ENCODE measurements around the gene ANKRD12. TPM values are rescaled to one million over a fixed set of nuclear protein-coding genes. Genes with fewer than 3 reads are reported as not detected.

ANKRD12 gene
- total RNA-seq, 1 donor from 2014 or later, result 8.5 TPM

DNA sequence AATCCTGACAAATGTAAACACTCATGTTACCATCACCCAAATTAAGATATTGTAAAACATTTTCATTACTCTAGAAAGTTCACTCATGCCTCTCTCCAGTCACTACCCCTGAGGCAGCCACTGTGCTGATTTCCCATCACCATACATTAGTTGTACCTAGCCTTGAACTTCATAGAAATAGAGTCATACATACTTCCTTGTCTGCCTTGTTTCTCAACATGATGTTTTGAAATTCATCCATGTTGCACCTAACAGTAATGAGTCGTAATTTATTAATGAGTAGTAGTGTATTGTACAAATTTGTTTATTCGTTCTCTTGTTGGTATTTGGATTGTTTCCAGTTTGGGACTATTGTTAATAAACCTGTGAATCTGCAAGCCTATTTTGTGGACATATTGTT, 149.0 kb downstream of the ANKRD12 start:
- no peak overlapping the region for H3K4me3 ChIP-seq (ENCODE audit: low read depth, low read length)
- TF ChIP-seq CTCF (conservative IDR thresholded peaks at IDR 0.05; ENCODE audit: low read depth, low read length), result no peak
- no peak for DNase-seq (ENCODE audit: low read depth)

- H3K4me3 ChIP-seq (ENCODE audit: low read depth, low read length), result no peak overlapping the region
- no peak for DNase-seq (ENCODE audit: low read depth)
- no peak for TF ChIP-seq CTCF (conservative IDR thresholded peaks at IDR 0.05; ENCODE audit: low read depth, low read length)
Measured at GRCh38 chr18:9287036-9287435, 150.5 kb downstream of the ANKRD12 start.

DNA sequence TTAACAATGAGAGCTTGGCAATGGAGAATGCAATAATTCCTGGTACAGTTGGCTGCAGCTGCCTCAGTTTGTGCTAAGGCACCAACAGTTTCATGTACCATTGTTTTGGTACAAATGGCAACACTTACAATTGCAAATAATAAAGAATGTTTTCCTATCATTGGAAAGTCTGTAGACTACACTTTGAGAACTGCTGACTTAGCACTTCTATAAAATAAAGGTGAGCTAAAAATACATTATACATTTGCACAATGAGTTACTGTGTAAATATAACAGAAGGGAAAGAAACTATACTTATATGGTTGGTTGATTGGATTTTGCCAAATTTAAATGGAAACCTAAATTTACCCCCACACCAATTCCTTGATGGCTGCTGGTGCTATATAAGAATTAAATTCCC, 153.1 kb downstream of the ANKRD12 start:
- no peak for TF ChIP-seq CTCF (conservative IDR thresholded peaks at IDR 0.05; ENCODE audit: low read depth, low read length)
- DNase-seq (ENCODE audit: low read depth), result no peak

DNA sequence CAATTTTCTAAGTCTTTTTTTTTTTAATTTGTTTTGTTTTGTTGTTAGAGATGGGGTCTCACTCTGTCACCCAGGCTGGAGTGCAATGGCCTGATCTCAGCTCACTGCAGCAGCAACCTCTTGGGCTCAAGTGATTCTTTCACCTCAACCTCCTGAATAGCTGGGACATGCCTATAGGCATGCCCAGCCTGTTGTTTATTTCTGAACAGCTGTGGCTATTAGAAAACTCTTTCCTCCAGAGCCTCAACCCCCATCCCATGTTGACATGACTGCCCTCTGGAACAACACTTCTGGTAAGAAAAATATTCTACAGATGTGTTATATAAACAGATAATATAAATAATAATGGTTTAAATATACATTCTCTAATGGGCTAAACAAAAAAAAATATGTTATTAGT, 153.6 kb downstream of the ANKRD12 start:
- no peak for TF ChIP-seq CTCF (conservative IDR thresholded peaks at IDR 0.05; ENCODE audit: low read depth, low read length)
- no peak overlapping the region for H3K4me3 ChIP-seq (ENCODE audit: low read depth, low read length)

More for the DNA sequence above, 153.1 kb downstream of the ANKRD12 start:
- H3K4me3 ChIP-seq (ENCODE audit: low read depth, low read length), result no peak overlapping the region

GRCh38 chr18:9292047-9292446, 155.5 kb downstream of the ANKRD12 start:
- no peak overlapping the region for H3K4me3 ChIP-seq (ENCODE audit: low read depth, low read length)
- no peak for TF ChIP-seq CTCF (conservative IDR thresholded peaks at IDR 0.05; ENCODE audit: low read depth, low read length)
- DNase-seq (ENCODE audit: low read depth), result no peak

More for the DNA sequence above, 153.6 kb downstream of the ANKRD12 start:
- DNase-seq (ENCODE audit: low read depth), result no peak

GRCh38 chr18:9293948-9294347, 157.4 kb downstream of the ANKRD12 start:
- no peak overlapping the region for H3K4me3 ChIP-seq (ENCODE audit: low read depth, low read length)
- no peak for TF ChIP-seq CTCF (conservative IDR thresholded peaks at IDR 0.05; ENCODE audit: low read depth, low read length)
- DNase-seq (ENCODE audit: low read depth), result no peak

GRCh38 chr18:9296233-9297006, 159.8 kb downstream of the ANKRD12 start:
- DNase-seq (ENCODE audit: low read depth), result no peak
- no peak for TF ChIP-seq CTCF (conservative IDR thresholded peaks at IDR 0.05; ENCODE audit: low read depth, low read length)
- H3K4me3 ChIP-seq (ENCODE audit: low read depth, low read length), result no peak overlapping the region

All from epithelial cell of proximal tubule (primary cell).